Measurements from ENCODE around the gene NTN1.

Gene NTN1

DNA sequence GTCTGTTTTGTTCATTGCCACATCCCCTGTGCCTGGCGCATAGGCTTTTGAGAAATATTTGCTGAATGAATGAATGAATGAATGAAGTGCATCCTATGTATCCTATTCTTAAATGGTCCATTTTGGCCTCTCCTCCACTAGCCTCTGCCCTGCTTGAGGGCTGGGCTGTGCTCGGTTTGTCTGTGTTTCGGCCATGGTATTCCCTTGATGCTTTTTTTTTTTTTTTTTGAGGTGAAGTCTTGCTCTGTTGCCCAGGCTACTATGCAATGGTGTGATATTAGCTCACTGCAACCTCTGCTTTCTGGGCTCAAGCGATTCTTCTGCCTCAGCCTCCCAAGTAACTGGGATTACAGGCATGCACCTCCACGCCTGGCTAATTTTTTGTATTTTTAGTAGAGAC is 110.1 kb downstream of the NTN1 start:
- Histone ChIP-seq H3K36me3 (ENCODE audit: insufficient read depth, low read length) (no peaks in the 10 kb centered on the region), H3K27ac (ENCODE audit: low read depth, low read length) (no peak overlapping the region), H3K27me3 (ENCODE audit: insufficient read depth, low read length) (no peaks in the 10 kb centered on the region), H3K9me3 (ENCODE audit: insufficient read depth, low read depth, low read length) (no peaks in the 10 kb centered on the region), H3K4me1 (ENCODE audit: insufficient read depth, low read length) (no peaks in the 10 kb centered on the region), H3K4me3 (ENCODE audit: low read length) (no peak overlapping the region), H3K9ac (ENCODE audit: low read depth, low read length) (no peak overlapping the region)
- WGBS = 90% methylated on average over 5 of the region's 5 CpGs

DNA sequence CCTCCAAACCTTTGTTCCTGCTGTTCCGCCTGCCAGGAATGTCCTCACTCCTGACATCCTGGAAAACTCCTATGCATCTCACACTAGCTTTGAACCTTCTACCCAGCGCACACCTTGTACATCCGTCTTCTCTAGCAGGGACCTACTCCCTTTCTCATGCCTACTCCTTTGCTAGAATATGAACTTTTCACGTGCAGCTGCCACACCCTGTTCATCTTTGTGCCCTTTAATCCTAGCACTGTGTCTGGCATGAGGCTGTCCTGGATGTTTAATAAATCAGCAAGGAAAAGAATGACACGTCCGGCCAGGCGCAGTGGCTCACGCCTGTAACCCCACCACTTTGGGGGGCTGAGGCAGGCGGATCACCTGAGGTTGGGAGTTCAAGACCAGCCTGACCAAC is 111.0 kb downstream of the NTN1 start:
- H3K4me1 ChIP-seq (ENCODE audit: insufficient read depth, low read length) = no peaks in the 10 kb centered on the region

DNA sequence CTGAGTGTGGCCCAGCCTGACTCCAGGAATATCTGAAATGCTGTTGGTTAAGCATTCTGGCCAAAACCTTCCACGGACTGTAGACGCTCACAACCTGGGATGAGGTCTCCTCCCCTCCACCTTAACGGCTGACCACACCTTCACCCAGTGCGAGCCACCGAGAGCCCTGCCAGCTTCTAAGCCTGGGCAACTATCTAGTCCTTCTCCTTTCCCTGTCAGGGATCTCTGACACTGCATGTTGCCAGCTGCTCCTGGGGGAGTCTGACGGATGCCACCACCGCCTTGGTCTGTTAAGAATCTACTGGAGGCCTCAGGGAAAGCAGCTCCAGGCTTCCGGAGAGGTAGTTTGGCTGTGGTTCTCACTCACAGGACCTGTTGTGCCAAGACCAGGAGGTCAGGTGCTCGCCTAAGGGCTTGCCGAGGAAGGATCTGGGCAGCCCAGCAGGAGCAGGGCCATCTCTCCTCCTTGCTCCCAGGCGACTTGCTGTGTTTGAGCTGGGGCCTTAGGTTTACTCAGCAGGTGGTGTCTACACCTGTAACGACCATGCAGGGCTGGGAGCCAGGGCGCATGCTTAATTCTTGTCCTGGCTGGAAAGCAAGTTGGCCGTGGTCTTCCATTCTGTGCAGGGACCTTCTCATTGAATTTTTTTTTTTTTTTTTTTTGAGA is 111.8 kb downstream of the NTN1 start:
- Histone ChIP-seq H3K27ac (ENCODE audit: low read depth, low read length) (no peak overlapping the region), H3K4me1 (ENCODE audit: insufficient read depth, low read length) (no peaks in the 10 kb centered on the region), H3K9me3 (ENCODE audit: insufficient read depth, low read depth, low read length) (no peaks in the 10 kb centered on the region), H3K4me3 (ENCODE audit: low read length) (no peak overlapping the region), H3K36me3 (ENCODE audit: insufficient read depth, low read length) (no peaks in the 10 kb centered on the region), H3K9ac (ENCODE audit: low read depth, low read length) (no peak overlapping the region), H3K27me3 (ENCODE audit: insufficient read depth, low read length) (no peaks in the 10 kb centered on the region)
- 89% methylated on average over 14 of the region's 14 CpGs for WGBS

More for the DNA sequence above, 111.0 kb downstream of the NTN1 start:
- Histone ChIP-seq H3K27ac (ENCODE audit: low read depth, low read length) (no peak overlapping the region), H3K36me3 (ENCODE audit: insufficient read depth, low read length) (no peaks in the 10 kb centered on the region), H3K9ac (ENCODE audit: low read depth, low read length) (no peak overlapping the region), H3K4me3 (ENCODE audit: low read length) (no peak overlapping the region), H3K27me3 (ENCODE audit: insufficient read depth, low read length) (no peaks in the 10 kb centered on the region), H3K9me3 (ENCODE audit: insufficient read depth, low read depth, low read length) (no peaks in the 10 kb centered on the region)
- 94% methylated on average over 9 of the region's 9 CpGs for WGBS

DNA sequence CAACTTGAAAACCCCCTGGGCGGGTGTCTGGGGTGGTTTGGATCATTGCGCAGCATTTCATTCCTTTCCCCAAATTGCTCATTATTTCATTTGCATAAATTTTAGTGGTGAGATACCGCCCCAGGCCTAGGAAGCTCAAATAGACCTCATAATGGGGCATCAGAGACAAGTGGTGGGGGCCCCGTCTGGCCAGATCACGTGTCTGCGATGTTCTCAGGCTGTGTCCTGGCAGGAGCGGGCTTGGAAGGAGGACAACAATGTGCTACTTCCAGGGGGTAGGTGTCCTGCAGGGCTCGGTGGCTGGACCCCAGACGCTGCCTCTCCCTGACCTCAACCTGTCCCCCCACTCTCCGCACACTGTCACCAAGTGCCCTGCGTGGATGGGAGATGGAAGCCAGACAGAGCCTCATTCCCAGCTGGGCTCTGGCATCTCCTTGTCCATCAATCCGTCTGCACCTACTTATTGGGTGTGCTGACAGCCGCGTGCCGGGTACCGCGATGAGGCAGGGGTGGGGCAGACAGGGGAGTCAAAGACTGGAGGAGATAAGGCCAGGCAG is 116.9 kb downstream of the NTN1 start:
- 91% methylated on average over 17 of the region's 17 CpGs for WGBS
- no peaks in the 10 kb centered on the region for H3K9me3 ChIP-seq (ENCODE audit: insufficient read depth, low read depth, low read length)
- H3K4me3 ChIP-seq (ENCODE audit: low read length) = no peak overlapping the region
- H3K27me3 ChIP-seq (ENCODE audit: insufficient read depth, low read length) = no peaks in the 10 kb centered on the region
- H3K4me1 ChIP-seq (ENCODE audit: insufficient read depth, low read length) = no peaks in the 10 kb centered on the region
- no peaks in the 10 kb centered on the region for H3K36me3 ChIP-seq (ENCODE audit: insufficient read depth, low read length)
- no peak overlapping the region for H3K9ac ChIP-seq (ENCODE audit: low read depth, low read length)
- H3K27ac ChIP-seq (ENCODE audit: low read depth, low read length) = no peak overlapping the region

DNA sequence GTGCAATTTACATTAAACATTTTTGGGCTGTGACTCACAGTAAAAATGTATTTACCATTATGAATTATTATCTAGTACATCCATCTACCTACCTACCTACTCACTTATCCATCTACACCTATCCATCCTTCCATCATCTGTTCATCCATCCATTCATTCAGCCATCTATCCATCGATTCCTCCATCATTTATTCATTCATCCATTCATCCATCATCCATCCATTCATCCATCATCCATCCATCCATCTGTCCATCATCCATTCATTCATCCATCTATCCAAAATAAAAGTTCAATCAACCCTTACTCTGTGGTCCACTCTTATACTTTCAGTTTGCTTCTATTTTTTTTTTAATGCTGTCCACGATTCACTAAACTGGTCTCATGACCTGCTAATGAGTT is 118.4 kb downstream of the NTN1 start:
- Histone ChIP-seq H3K9me3 (ENCODE audit: insufficient read depth, low read depth, low read length) (no peaks in the 10 kb centered on the region), H3K9ac (ENCODE audit: low read depth, low read length) (no peak overlapping the region), H3K4me3 (ENCODE audit: low read length) (no peak overlapping the region), H3K27ac (ENCODE audit: low read depth, low read length) (no peak overlapping the region), H3K4me1 (ENCODE audit: insufficient read depth, low read length) (no peaks in the 10 kb centered on the region), H3K36me3 (ENCODE audit: insufficient read depth, low read length) (no peaks in the 10 kb centered on the region), H3K27me3 (ENCODE audit: insufficient read depth, low read length) (no peaks in the 10 kb centered on the region)
- 89% methylated on average over 2 of the region's 2 CpGs for WGBS

DNA sequence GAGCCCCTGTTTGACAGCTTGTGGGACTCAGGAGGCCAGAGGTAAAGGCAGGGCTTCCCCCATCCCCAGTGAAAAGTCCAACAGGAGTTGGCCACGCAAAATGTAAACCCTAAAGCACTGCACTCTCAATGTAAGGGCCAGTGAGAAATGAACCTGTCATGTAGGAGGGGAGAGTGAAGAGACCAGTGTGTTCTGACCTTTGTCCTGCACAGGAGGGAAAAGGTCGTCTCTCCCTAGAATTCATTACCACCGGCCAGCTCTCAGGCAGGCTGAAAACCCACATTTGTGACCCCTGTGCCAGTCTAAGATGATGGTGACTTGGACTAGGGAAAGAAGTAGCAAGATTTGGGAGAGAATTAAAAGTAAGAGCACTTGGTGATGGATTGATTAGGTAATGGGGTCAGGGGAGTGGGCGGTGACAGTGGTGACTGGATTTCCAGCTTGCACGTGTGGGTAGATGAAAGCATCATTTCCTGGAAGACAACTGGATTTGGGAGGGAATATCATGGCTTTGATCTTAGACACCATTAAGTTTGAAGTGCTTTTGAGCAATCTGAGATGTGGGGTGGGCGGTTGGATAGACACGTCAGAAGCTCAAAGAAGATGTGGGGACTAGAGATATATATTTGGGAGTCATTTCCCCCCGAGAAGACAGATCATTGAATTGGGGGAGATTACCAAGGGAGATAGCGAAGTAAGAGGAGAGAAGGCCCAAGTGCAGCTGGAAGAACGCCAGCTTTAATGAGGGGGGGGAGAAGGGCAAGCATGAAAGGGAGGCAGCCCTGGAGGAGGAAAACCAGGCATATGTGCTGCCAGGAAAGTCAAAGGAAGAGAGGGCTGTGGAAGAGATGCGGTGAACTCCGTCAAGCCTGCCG is 119.5 kb downstream of the NTN1 start:
- no peaks in the 10 kb centered on the region for H3K27me3 ChIP-seq (ENCODE audit: insufficient read depth, low read length)
- 92% methylated on average over 13 of the region's 13 CpGs for WGBS
- no peaks in the 10 kb centered on the region for H3K9me3 ChIP-seq (ENCODE audit: insufficient read depth, low read depth, low read length)
- no peak overlapping the region for H3K9ac ChIP-seq (ENCODE audit: low read depth, low read length)
- H3K36me3 ChIP-seq (ENCODE audit: insufficient read depth, low read length) = no peaks in the 10 kb centered on the region
- no peak overlapping the region for H3K4me3 ChIP-seq (ENCODE audit: low read length)
- no peak overlapping the region for H3K27ac ChIP-seq (ENCODE audit: low read depth, low read length)
- no peaks in the 10 kb centered on the region for H3K4me1 ChIP-seq (ENCODE audit: insufficient read depth, low read length)

DNA sequence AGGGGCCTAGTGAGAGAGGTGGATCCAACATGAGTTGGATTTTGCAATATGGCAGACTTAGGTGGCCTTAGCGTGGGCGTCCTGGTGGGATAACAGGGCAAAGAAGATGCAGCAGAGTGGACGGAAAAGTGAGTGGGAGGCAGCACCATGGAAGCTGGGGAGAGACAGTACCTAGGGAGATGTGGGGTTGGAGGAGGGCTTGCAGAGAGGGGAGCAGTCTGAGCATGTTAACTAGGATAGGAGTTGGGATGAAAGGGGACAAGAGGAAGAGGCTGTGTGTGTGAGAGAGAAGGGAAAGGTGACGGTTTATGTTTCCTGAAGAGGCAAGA is 120.1 kb downstream of the NTN1 start:
- Histone ChIP-seq H3K27me3 (ENCODE audit: insufficient read depth, low read length) (no peaks in the 10 kb centered on the region), H3K4me1 (ENCODE audit: insufficient read depth, low read length) (no peaks in the 10 kb centered on the region), H3K4me3 (ENCODE audit: low read length) (no peak overlapping the region), H3K36me3 (ENCODE audit: insufficient read depth, low read length) (no peaks in the 10 kb centered on the region), H3K9me3 (ENCODE audit: insufficient read depth, low read depth, low read length) (no peaks in the 10 kb centered on the region), H3K27ac (ENCODE audit: low read depth, low read length) (no peak overlapping the region), H3K9ac (ENCODE audit: low read depth, low read length) (no peak overlapping the region)
- WGBS = 94% methylated on average over 4 of the region's 4 CpGs

DNA sequence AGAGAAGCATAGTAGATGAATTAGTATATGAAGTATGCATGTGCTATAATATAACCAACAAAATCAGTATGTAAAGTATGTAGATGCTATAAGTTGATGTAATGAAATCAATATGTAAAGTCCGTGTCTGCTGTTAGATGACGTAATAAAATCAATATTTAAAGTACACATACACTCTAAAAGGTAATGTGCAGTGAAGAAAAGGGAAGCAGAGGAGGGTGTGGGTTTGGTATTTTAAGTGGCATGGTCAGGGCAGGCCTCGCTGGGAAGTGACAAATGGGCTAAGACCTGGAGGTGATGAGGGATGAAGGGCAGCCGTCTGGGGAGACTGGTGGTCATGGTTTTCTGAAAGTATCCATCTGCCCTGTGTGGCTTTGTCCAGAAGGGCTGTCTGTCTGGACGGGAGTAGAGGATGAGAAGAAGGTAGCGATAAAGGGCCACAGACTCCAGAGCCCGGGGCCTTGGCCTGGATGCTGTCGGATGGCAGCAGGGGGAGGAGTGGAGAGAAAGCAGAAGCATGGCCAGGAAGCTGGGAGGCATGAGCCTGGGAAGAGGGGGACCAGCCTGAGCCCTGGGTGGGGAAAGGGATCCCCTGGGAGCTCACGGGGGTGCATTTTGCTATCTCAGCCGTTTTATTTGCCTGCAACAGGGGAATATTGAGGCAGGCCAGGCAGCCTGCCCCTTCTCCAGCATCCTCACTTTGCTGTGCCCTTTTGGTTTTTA is 121.6 kb downstream of the NTN1 start:
- WGBS = 87% methylated on average over 8 of the region's 10 CpGs
- no peaks in the 10 kb centered on the region for H3K9me3 ChIP-seq (ENCODE audit: insufficient read depth, low read depth, low read length)
- H3K9ac ChIP-seq (ENCODE audit: low read depth, low read length) = no peak overlapping the region
- H3K4me3 ChIP-seq (ENCODE audit: low read length) = no peak overlapping the region
- no peak overlapping the region for H3K27ac ChIP-seq (ENCODE audit: low read depth, low read length)
- H3K27me3 ChIP-seq (ENCODE audit: insufficient read depth, low read length) = no peaks in the 10 kb centered on the region
- H3K4me1 ChIP-seq (ENCODE audit: insufficient read depth, low read length) = no peaks in the 10 kb centered on the region
- H3K36me3 ChIP-seq (ENCODE audit: insufficient read depth, low read length) = no peaks in the 10 kb centered on the region

DNA sequence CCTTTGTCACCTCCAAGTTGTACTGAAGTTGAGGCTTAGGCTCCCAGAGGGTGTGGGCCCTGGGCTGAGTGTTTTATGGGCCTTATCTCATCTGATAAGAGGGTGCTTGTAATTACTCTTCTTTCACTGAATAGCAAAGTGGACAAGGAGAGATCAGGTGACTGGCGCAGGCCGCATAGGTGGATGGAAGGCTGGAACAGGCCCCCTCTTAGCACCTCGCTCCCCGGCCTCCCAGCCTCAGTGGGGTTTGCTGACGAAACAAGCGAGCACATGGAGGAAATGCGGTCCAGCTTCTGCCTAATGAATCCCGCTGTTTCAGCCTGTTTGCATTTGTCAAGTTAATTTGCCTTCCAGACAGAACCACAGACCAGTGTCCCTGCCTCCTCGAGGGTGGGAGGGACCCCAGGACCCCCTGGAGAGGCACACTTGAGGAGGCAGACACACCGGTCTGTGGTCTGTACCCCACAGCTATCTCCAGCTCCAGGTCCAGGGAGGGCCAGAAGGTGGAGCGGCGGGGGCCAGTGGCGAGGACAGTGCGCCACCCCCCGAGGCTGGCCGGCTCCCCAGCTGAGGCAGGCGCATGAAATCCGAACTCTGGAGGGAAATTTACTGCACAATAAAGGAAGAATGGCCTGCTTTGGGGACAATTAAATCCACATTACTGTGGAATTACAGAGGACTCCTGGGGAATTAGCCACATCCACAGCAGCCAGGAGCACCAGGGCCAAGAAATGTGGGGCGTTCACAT is 123.4 kb downstream of the NTN1 start:
- Histone ChIP-seq H3K27me3 (ENCODE audit: insufficient read depth, low read length) (no peaks in the 10 kb centered on the region), H3K27ac (ENCODE audit: low read depth, low read length) (no peak overlapping the region), H3K4me3 (ENCODE audit: low read length) (no peak overlapping the region), H3K9ac (ENCODE audit: low read depth, low read length) (no peak overlapping the region), H3K4me1 (ENCODE audit: insufficient read depth, low read length) (no peaks in the 10 kb centered on the region), H3K9me3 (ENCODE audit: insufficient read depth, low read depth, low read length) (no peaks in the 10 kb centered on the region), H3K36me3 (ENCODE audit: insufficient read depth, low read length) (no peaks in the 10 kb centered on the region)
- WGBS = 82% methylated on average over 19 of the region's 19 CpGs

DNA sequence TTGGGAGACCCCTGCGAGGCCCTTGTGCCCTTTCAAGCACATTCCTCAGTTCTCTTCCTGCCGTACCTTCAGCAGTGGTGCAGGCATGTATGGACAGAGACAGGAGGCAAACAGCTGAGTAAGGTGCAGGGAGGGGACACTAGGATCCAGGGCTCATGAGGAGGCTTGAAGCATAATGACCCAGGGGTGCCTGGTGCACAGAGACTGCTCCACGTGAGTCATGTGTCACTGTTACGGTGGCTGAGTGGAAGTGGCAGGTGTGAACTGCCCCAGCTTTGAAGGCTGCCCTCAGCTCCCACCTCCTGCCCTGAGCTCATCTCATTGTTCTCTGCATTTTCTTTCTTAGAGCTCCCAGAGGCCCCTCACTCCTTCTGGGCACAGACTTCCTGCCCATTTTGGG is 124.8 kb downstream of the NTN1 start:
- Histone ChIP-seq H3K36me3 (ENCODE audit: insufficient read depth, low read length) (no peaks in the 10 kb centered on the region), H3K27me3 (ENCODE audit: insufficient read depth, low read length) (no peaks in the 10 kb centered on the region), H3K9me3 (ENCODE audit: insufficient read depth, low read depth, low read length) (no peaks in the 10 kb centered on the region), H3K9ac (ENCODE audit: low read depth, low read length) (no peak overlapping the region), H3K27ac (ENCODE audit: low read depth, low read length) (no peak overlapping the region), H3K4me3 (ENCODE audit: low read length) (no peak overlapping the region), H3K4me1 (ENCODE audit: insufficient read depth, low read length) (0 out of 2 replicates have a peak, but pooled peaks cover 6% of the 10 kb centered on the region)
- 85% methylated on average over 4 of the region's 4 CpGs for WGBS

Measured in HUES64 (cell line).